Astrocyte of the spinal cord (primary cell): ENCODE results near the gene ZDHHC7.

Experiments
- DNase-seq: peaks from one replicate; pipeline ENCODE4 v3.0.0; 2011; ENCODE audit warnings: low read depth, low spot score
- H3K4me3 ChIP-seq: 2 replicates; pipeline ENCODE4 v1.5.1; 2011; ENCODE audit warnings: low read depth, mild to moderate bottlenecking, low read length, moderate library complexity
- CTCF ChIP-seq: IDR thresholded peaks from 2 replicates; pipeline ENCODE4 v1.5.1; 2012; ENCODE audit warnings: low read depth, mild to moderate bottlenecking, low read length, inconsistent platforms
- in situ Hi-C: cut with HindIII; loops from 2 replicates; pipeline ENCODE4 v1.10.0; 2017; ENCODE audit warnings: low sequenced_read_pairs

The ZDHHC7 gene

DNA sequence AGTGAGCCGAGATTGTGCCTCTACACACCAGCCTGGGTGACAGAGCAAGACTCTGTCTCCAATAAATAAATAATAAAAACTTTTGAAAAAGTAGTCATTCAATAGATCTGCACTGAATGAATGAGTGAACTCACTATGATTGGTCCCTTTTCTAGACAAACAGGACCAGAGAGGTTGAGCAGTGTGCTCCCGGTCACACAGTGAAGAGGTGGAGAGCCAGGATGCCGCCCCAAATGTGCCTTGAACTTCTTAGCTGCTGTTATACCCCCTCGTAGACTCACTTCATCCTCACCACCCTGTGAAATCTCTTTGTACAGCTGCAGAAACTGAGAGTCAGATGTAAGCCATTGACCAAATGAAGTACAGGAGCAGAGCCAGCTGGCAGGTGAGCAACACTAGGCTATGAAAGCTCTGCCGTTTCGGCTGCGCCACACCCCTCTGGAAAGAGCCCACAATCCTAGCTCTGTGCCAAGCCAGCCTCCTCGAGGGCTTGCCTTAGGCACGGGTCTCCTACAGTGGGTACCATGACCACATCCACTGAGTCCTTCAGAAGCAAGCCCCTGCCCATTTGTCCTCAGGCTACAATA is 8.4 kb upstream of the ZDHHC7 start:
- H3K4me3 ChIP-seq: no peak overlapping the region
- no peak for TF ChIP-seq CTCF
- DNase-seq: no peak
- in situ Hi-C loops: no loop called here

GRCh38 chr16:85018529-85019236 is 7.3 kb upstream of the ZDHHC7 start:
- no peak for TF ChIP-seq CTCF
- no peak for DNase-seq
- in situ Hi-C loops: no loop called here
- no peak overlapping the region for H3K4me3 ChIP-seq

DNA sequence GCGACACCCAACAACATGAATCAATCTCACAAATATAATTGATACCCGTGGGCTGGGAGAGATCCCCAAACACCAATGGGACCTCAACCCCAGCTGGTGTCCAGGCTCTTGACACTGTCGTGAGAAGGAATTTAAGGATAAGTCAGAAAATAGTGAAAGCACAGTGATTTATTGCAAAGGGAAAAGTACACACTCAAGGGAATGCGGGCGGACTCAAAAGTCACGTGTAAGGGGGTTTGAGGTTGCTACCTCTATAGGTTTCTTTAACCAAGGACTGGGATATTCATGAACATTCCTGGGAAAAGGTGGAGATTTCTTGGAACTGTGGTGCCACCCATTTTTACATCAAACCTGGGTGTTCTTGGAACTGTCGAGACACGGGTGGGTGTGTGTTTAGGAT is 6.3 kb upstream of the ZDHHC7 start:
- no peak for DNase-seq
- no peak overlapping the region for H3K4me3 ChIP-seq
- in situ Hi-C loops: no loop called here
- TF ChIP-seq CTCF: no peak

DNA sequence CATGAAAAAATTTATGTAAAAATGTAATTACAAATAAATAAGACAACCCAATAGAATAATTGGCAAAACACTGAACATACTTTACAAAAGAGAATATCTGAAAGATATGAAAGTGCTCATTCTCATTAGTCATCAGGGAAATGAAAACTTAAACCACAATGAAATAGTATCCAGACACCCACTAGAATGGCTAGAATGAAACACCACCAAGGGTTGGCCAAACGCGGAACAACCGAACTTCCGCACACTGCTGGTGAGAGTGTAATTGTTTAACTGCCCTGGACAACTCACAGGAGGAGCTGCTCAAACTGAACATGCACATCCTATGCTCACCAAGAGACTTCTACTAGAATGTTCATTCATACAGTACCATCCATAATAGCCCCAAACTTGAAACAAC is 5.8 kb upstream of the ZDHHC7 start:
- in situ Hi-C loops: no loop called here
- no peak for TF ChIP-seq CTCF
- no peak for DNase-seq
- H3K4me3 ChIP-seq: no peak overlapping the region

DNA sequence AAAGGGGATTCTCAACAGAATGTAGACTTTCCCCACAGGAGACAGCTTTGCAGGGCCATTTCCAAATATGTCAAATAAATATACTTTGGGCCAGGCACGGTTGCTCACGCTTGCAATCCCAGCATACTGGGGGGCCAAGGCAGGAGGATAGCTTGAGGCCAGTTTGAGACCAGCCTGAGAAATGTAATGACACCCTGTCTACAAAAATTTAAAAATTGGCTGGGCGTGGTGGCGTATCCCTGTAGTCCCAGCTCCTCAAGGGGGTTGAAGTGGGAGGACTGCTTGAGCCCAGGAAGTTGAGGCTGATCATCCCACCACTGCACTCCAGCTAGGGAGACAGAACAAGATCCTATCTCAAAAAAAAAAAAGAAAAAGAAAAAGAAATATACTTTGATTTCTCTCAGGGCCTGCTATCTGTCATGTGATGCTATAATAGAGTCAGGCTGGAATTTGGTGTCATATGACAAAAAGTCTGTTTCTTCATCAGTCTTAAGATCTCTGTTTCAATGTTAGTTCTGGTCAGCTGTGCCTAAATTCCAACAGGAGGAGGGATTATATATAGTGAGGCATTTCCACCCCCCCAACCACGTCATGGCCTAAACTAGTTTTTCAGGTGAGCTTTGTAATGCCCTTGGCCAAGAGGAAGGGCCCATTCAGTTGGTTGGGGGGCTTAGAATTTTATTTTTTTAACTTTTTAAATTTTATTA is 4.3 kb upstream of the ZDHHC7 start:
- no peak overlapping the region for H3K4me3 ChIP-seq
- in situ Hi-C loops: no loop called here
- no peak for TF ChIP-seq CTCF
- DNase-seq: no peak

- DNase-seq: no peak
- TF ChIP-seq CTCF: no peak
- in situ Hi-C loops: no loop called here
- no peak overlapping the region for H3K4me3 ChIP-seq
Observed at GRCh38 chr16:85014311-85014710, 3.0 kb upstream of the ZDHHC7 start.
